Peyer's patch (tissue), 4 donors: Measurements from ENCODE around the gene PDSS2. TPM values are rescaled to one million over a fixed set of nuclear protein-coding genes. Genes with fewer than 3 reads are reported as not detected.

ENCODE experiments used
- DNase-seq, 3 donors: peaks; one replicate each; pipeline ENCODE4 v3.0.0-alpha.2; 2017 to 2019
- H3K27ac ChIP-seq, 4 donors: fragments of 200-600 bp; sonication (generic); one replicate each; pipeline ENCODE4 v1.5.1; 2016 to 2019
- H3K27me3 ChIP-seq, 2 donors: fragments of 200-600 bp; sonication (generic); one replicate each; pipeline ENCODE4 v1.5.1; 2019
- H3K36me3 ChIP-seq, 3 donors: fragments of 200-600 bp; sonication (generic); one replicate each; pipeline ENCODE4 v1.5.1; 2016 to 2019
- H3K4me1 ChIP-seq, 4 donors: fragments of 200-600 bp; sonication (generic); one replicate each; pipeline ENCODE4 v1.5.1; 2016 to 2019
- H3K4me3 ChIP-seq, 4 donors: fragments of 200-600 bp; sonication (generic); 1 replicate in 3 of 4; 2 replicates in 1 of 4; pipeline ENCODE4 v1.5.1; 2016 to 2019; ENCODE audit warnings: mild to moderate bottlenecking in 1 of 4
- H3K9me3 ChIP-seq, 4 donors: fragments of 200-600 bp; sonication (generic); one replicate each; pipeline ENCODE4 v1.5.1; 2016 to 2019; ENCODE audit warnings: mild to moderate bottlenecking in 1 of 4
- CTCF ChIP-seq, 6 experiments: fragments of 450-650 bp in 4 of 6; fragments of 200-600 bp in 2 of 6; sonication (generic) in 1 of 6; IDR thresholded peaks; one replicate each; pipeline ENCODE4 v1.5.1; 2017 to 2019; ENCODE audit warnings: antibody characterized with exemption in 6 of 6, mild to moderate bottlenecking in 3 of 6, moderate library complexity in 1 of 6
- POLR2A ChIP-seq, 2 donors: fragments of 450-650 bp; IDR thresholded peaks; one replicate each; pipeline ENCODE4 v1.5.1; 2017; ENCODE audit warnings: antibody characterized with exemption in 2 of 2, mild to moderate bottlenecking in 2 of 2, moderate library complexity in 2 of 2
- total RNA-seq, 4 donors: library from RNA; depleted of rRNA; stranded (reverse); fragments of >200 nt; gene quantifications; one replicate each; pipeline ENCODE4 v1.1.0, GENCODE V29; 2016

The PDSS2 gene
- total RNA-seq, 4 donors from 2014 or later: 9.5 to 16.5 (median 15.4) TPM

GRCh38 chr6:107390685-107391435 is 68.5 kb downstream of the PDSS2 start:
- Histone ChIP-seq H3K27me3 (no peaks in the 10 kb centered on the region), H3K4me1 (no peaks in the 10 kb centered on the region), H3K36me3 (no peaks in the 10 kb centered on the region), H3K4me3 (no peak overlapping the region), H3K9me3 (peaks cover 0 to 9% (median 0%) of the 10 kb centered on the region in 4 donors), H3K27ac (no peak overlapping the region)
- DNase-seq: no peak
- TF ChIP-seq CTCF (IDR thresholded peaks at IDR 0.05): no peak

GRCh38 chr6:107390056-107390455 is 69.3 kb downstream of the PDSS2 start:
- DNase-seq: no peak
- no peaks in the 10 kb centered on the region for H3K36me3 ChIP-seq
- H3K9me3 ChIP-seq: peaks cover 0 to 9% (median 0%) of the 10 kb centered on the region in 4 donors
- H3K4me3 ChIP-seq: no peak overlapping the region
- H3K27me3 ChIP-seq: no peaks in the 10 kb centered on the region
- no peak overlapping the region for H3K27ac ChIP-seq
- TF ChIP-seq POLR2A (IDR thresholded peaks at IDR 0.05): no peak
- TF ChIP-seq CTCF (IDR thresholded peaks at IDR 0.05): no peak
- H3K4me1 ChIP-seq: no peaks in the 10 kb centered on the region

DNA sequence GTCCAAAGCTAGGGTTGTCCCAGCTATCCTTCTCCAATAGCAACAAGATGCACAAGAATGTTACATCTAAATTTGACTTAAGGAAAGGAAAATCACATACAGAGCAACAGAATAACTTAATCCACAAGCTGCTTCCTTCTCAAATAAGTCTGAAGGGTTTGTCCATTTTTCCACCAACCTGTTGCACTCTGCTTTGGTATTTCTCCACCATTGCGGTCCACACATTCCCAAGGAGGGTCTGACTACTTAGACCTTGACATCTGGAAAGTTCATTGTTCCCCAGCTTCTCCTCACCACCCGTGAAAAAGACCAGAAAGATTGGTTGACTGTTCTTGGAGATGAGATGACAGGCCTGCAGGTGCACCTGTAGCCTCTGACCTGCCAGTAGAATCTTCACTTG is 72.5 kb downstream of the PDSS2 start:
- H3K27me3 ChIP-seq: no peaks in the 10 kb centered on the region
- no peaks in the 10 kb centered on the region for H3K4me1 ChIP-seq
- H3K27ac ChIP-seq: no peak overlapping the region
- TF ChIP-seq CTCF (IDR thresholded peaks at IDR 0.05) (no peak), POLR2A (IDR thresholded peaks at IDR 0.05) (no peak)
- H3K4me3 ChIP-seq: no peak overlapping the region
- H3K9me3 ChIP-seq: no peaks in the 10 kb centered on the region
- DNase-seq: no peak
- H3K36me3 ChIP-seq: no peaks in the 10 kb centered on the region

GRCh38 chr6:107386340-107386739 is 73.0 kb downstream of the PDSS2 start:
- TF ChIP-seq CTCF (IDR thresholded peaks at IDR 0.05): no peak
- no peak for TF ChIP-seq POLR2A (IDR thresholded peaks at IDR 0.05)
- no peaks in the 10 kb centered on the region for H3K4me1 ChIP-seq
- H3K4me3 ChIP-seq: no peak overlapping the region
- H3K9me3 ChIP-seq: no peaks in the 10 kb centered on the region
- no peaks in the 10 kb centered on the region for H3K27me3 ChIP-seq
- H3K27ac ChIP-seq: no peak overlapping the region
- H3K36me3 ChIP-seq: no peaks in the 10 kb centered on the region
- no peak for DNase-seq

GRCh38 chr6:107383705-107384104 is 75.7 kb downstream of the PDSS2 start:
- H3K4me1 ChIP-seq: no peaks in the 10 kb centered on the region
- H3K9me3 ChIP-seq: no peaks in the 10 kb centered on the region
- no peaks in the 10 kb centered on the region for H3K36me3 ChIP-seq
- DNase-seq: no peak
- H3K27ac ChIP-seq: no peak overlapping the region
- TF ChIP-seq POLR2A (IDR thresholded peaks at IDR 0.05) (no peak), CTCF (IDR thresholded peaks at IDR 0.05) (no peak)
- H3K27me3 ChIP-seq: no peaks in the 10 kb centered on the region
- H3K4me3 ChIP-seq: no peak overlapping the region
